ENCODE data around the gene CCDC8. TPM values are rescaled to one million over a fixed set of nuclear protein-coding genes. Genes with fewer than 3 reads are reported as not detected.

The CCDC8 gene
- total RNA-seq, 1 experiment from 2014 or later, result 27.5 TPM

- Histone ChIP-seq H3K23ac (ENCODE audit: insufficient read length, low read depth, low read length) (no peak overlapping the region), H4K8ac (replicated peaks; ENCODE audit: insufficient read length, low read depth, low read length) (no peak overlapping the region), H2BK120ac (ENCODE audit: low read depth, low read length, poor library complexity, severe bottlenecking) (no peak overlapping the region), H3K4ac (ENCODE audit: low read depth, low read length) (no peak overlapping the region), H2AFZ (ENCODE audit: low read length) (no peak overlapping the region), H4K5ac (ENCODE audit: insufficient read length, low read depth, low read length) (no peak overlapping the region), H2BK20ac (ENCODE audit: low read depth, low read length, poor library complexity, severe bottlenecking) (no peak overlapping the region), H2BK5ac (ENCODE audit: insufficient read length, low read length) (no peak overlapping the region), H3K79me2 (ENCODE audit: insufficient read depth, low read length) (no peaks in the 10 kb centered on the region), H3K56ac (ENCODE audit: insufficient read length, low read depth, low read length) (no peak overlapping the region), H3T11ph (ENCODE audit: low read length) (no peak overlapping the region), H3K9me3 (ENCODE audit: control insufficient read depth, low read depth, low read length) (no peaks in the 10 kb centered on the region), H3K27me3 (ENCODE audit: insufficient read depth, low read length) (no peaks in the 10 kb centered on the region), H3K27ac (ENCODE audit: insufficient read length, low read depth, low read length) (no peak overlapping the region), H3K79me1 (ENCODE audit: insufficient read depth, low read depth, low read length, poor library complexity, severe bottlenecking) (peaks cover 5% of the 10 kb centered on the region), H2AK5ac (ENCODE audit: insufficient read length, low read length) (no peak overlapping the region), H4K91ac (ENCODE audit: insufficient read length, low read depth, low read length) (no peak overlapping the region), H3K18ac (ENCODE audit: insufficient read length, low read depth, low read length) (no peak overlapping the region), H3K23me2 (ENCODE audit: insufficient read length, low read depth, low read length, poor library complexity, severe bottlenecking) (no peaks in the 10 kb centered on the region), H3K14ac (ENCODE audit: insufficient read depth, low read length) (no peak overlapping the region), H2BK12ac (ENCODE audit: insufficient read length, low read depth, low read length) (no peak overlapping the region), H3K4me2 (ENCODE audit: insufficient read depth, insufficient read length, low read length) (no peak overlapping the region), H3K9ac (ENCODE audit: extremely low read depth, insufficient read length, low read length) (no peak overlapping the region), H2BK15ac (ENCODE audit: low read depth, low read length) (no peak overlapping the region), H3K4me1 (ENCODE audit: insufficient read depth, low read length) (peaks cover 3% of the 10 kb centered on the region; the same call in 1 of the 2 replicates), H4K20me1 (ENCODE audit: control insufficient read depth, insufficient read depth, insufficient read length) (no peaks in the 10 kb centered on the region)
- Mint-ChIP-seq H3K4me3 (no peak overlapping the region), H3K27me3 (ENCODE audit: low read depth) (no peaks in the 10 kb centered on the region), H3K27ac (0 out of 7 replicates have a peak overlapping the region, but pooled peaks of 1 of the 3 experiments have one; percentile 73), H3K36me3 (ENCODE audit: insufficient read depth in 1 of 3, low read depth in 3 of 3) (peaks cover 14 to 41% (median 38%) of the 10 kb centered on the region in 3 experiments; a peak in 6 of 7 replicates), H3K4me1 (peaks cover 28 to 29% of the 10 kb centered on the region in 2 experiments), H3K9me3 (no peaks in the 10 kb centered on the region)
- no CpG with 5 or more reads among the region's 7 CpGs for WGBS (ENCODE audit: extremely low coverage, insufficient read length, low lambda C conversion rate)
- no peak for TF ChIP-seq CTCF (conservative IDR thresholded peaks at IDR 0.05)
- no peak for DNase-seq
These were observed 45.2 kb downstream of the CCDC8 start for GRCh38 chr19:46368116-46368515.
